GM12873 (cell line): ENCODE results near the gene GOLGA1.

Source experiments
- CTCF ChIP-seq: IDR thresholded peaks from 2 replicates; pipeline ENCODE4 v1.5.1; 2012; ENCODE audit warnings: low read depth, mild to moderate bottlenecking, moderate library complexity, low read length, control low read depth; ENCODE audit not compliant: insufficient read depth; ENCODE audit errors: missing control alignments

Gene GOLGA1

GRCh38 chr9:124886866-124887492, 53.9 kb downstream of the GOLGA1 start:
- TF ChIP-seq CTCF, result no peak

DNA sequence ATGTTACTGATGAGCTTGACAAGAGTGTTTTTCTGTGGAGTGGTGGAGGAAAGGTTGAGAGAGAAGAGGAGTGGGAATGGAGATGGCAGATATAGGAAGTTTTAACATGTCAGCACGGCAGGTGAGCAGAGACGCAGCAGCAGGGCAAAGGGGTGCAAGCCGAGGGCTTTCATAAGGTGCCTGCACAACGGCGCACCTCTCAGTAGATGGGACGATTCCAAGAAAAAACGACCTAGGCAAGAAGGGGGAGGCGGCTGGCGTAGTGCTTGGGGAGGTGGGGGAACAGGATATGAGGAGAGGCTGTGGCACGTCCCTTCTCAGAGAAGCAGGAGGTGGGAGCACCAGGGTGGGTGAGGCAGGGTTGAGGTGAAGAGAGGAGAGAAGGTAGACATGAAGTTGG, 54.4 kb downstream of the GOLGA1 start:
- no peak for TF ChIP-seq CTCF

DNA sequence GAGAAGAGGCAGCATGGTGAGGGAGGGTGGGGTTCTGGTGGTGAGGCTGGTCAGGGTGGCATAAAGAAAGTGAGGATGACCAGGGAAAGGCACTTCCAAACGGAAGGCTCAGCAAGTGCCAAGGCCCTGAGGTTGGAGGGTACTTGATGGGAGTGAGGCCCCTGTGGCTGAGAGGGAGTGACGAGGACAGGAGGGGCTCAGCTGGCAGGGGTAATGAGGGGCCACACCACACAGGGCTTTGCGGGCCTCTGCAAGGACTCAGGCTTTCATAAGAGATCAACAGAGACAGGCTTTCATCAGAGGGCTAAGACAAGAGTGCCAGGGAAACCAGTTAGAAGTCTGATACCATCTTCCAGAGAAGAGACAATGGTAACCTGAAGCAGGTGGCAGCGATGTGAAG, 55.3 kb downstream of the GOLGA1 start:
- no peak for TF ChIP-seq CTCF

DNA sequence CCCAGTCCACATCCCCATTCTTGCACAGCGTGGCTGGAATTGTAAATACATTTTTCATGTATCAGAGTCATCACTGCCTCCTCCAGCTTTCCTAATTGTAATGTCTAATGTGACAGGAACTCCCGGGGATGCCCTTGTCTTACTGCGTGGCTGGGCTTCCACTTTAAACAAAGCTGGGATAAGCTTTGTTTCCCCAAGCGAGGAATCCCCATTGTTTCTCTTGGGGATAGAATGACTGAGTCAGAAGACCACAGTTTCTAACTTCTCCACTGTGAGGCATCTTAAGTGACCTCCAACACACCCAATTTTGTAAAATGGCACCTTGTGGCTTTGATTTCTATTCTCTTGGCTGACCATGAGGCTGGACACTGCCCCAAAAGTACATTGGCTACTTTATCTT, 56.5 kb downstream of the GOLGA1 start:
- no peak for TF ChIP-seq CTCF

GRCh38 chr9:124882231-124882630, 58.7 kb downstream of the GOLGA1 start:
- TF ChIP-seq CTCF, result no peak

DNA sequence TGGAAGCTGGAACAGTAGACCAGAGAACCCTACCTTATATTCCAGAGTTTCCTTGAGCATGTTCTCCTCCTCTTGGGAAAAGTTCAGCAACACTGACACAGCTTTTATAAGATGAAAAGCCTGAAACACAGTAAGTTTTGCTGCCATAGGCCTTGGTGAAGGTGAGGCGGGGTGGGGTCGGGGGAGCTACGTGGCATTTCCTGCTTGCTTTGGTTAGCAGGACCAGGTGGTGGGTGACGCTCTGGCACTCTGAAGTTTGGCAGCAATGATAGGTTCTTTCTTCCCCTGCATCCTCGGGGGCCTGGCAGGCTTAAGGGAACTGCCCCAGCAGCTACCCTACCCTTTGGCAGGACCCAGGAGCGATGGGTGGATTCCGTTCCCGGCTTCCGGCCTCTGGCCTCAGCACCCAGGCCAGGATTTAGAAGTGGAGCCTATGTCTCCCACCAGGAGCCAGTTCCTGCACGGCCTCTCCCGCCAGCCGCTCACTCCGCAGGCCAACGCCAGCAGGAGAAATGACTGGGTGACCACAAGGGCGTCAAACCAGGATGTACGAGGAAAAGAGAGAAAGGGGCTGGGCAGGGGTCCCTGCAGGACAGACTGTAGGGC, 59.6 kb downstream of the GOLGA1 start:
- no peak for TF ChIP-seq CTCF

GRCh38 chr9:124880501-124880900, 60.4 kb downstream of the GOLGA1 start:
- TF ChIP-seq CTCF, result no peak
